Thyroid gland (tissue), 4 donors: ENCODE data around the gene LZTS2. TPM values are rescaled to one million over a fixed set of nuclear protein-coding genes. Genes with fewer than 3 reads are reported as not detected.

Experiments
- DNase-seq, 2 donors: peaks; one replicate each; pipeline ENCODE4 v3.0.0-alpha.2; 2019
- H3K27ac ChIP-seq, 3 donors: fragments of 200-600 bp; sonication (generic); 1 replicate in 2 of 3; 2 replicates in 1 of 3; pipeline ENCODE4 v1.5.1; 2016 to 2019; ENCODE audit warnings: mild to moderate bottlenecking in 1 of 3, moderate library complexity in 1 of 3
- H3K27me3 ChIP-seq: fragments of 200-600 bp; sonication (generic); one replicate; pipeline ENCODE4 v1.5.1; 2019
- H3K36me3 ChIP-seq, 2 donors: fragments of 200-600 bp; sonication (generic); one replicate each; pipeline ENCODE4 v1.5.1; 2016 to 2019
- H3K4me1 ChIP-seq, 2 donors: fragments of 200-600 bp; sonication (generic); one replicate each; pipeline ENCODE4 v1.5.1; 2017 to 2019
- H3K4me3 ChIP-seq, 3 donors: fragments of 200-600 bp; sonication (generic); replicated peaks in 1 of 3; 1 replicate in 2 of 3; 2 replicates in 1 of 3; pipeline ENCODE4 v1.5.1; 2016; ENCODE audit warnings: mild to moderate bottlenecking in 1 of 3
- H3K9me3 ChIP-seq: fragments of 200-600 bp; sonication (generic); one replicate; pipeline ENCODE4 v1.5.1; 2017
- POLR2A ChIP-seq, 2 donors: fragments of 450-650 bp; IDR thresholded peaks; one replicate each; pipeline ENCODE4 v1.6.1; 2017; ENCODE audit warnings: antibody characterized with exemption in 2 of 2, mild to moderate bottlenecking in 2 of 2, moderate library complexity in 1 of 2
- WGBS, 2 donors: methylation state at CpG; one replicate each; pipeline ENCODE4 v1.1.5; 2017; 5-methylcytosine and 5-hydroxymethylcytosine counted together
- intact Hi-C: fragments of 100-400 bp; cut with DNase I; formaldehyde crosslinking; loops from one replicate; pipeline ENCODE4 v1.15.1; 2023
- total RNA-seq, 4 donors: library from RNA; depleted of rRNA; stranded (reverse); fragments of >200 nt; gene quantifications; one replicate each; pipeline ENCODE4 v1.2.3, GENCODE V29; 2016
- TF ChIP-seq, protein P1 (sequence below), 6 experiments: fragments of 200-600 bp in 3 of 6; fragments of 450-650 bp in 3 of 6; sonication (generic) in 3 of 6; IDR thresholded peaks; one replicate each; pipeline ENCODE4 v1.5.1; 2016 to 2019; ENCODE audit warnings: antibody characterized with exemption in 6 of 6, mild to moderate bottlenecking in 2 of 6, inconsistent platforms in 1 of 6, moderate library complexity in 1 of 6

LZTS2 gene
- total RNA-seq, 4 donors from 2014 or later = 75.4 to 107 (median 88.1) TPM

DNA sequence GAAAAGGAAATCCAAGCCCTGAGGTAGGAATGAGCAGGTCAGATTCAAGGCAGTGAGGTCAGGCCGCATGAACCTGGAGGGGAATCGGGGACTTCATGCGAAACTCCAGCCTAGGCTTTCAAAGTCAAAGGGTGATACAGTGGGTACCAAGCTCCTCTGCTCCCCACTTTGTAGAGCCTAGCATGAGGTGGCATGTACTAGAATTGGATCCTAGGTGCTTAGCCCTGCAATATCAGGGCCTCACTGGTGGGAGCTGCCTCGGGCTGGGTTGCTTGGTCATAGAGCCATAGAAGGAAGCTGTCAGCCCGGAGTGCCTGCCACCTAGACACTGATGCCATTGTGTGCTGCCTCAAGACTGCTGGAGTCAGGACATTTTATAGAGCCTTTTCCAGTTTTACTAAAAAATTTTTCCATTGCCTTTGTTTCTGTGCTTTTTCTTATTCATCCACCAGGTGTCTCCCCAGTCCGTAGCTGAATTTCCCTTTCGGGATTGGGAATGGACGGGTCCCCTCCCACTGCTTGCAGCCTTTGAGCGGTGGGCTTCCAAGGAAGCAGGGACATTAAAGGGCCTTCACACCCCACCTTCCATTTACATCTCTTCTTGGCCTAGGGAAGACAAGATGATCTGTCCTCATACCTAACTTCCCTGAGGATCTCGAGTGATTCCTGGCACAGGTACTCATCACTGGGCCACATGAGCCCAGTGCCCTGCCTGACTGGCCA lies 5.5 kb upstream of the LZTS2 start:
- H3K36me3 ChIP-seq = peaks cover 0 to 18% of the 10 kb centered on the region in 2 donors
- H3K9me3 ChIP-seq = no peaks in the 10 kb centered on the region
- peak in 1 of 2 donors; percentile 33 for DNase-seq
- no peak overlapping the region for H3K4me3 ChIP-seq
- 55 to 61% methylated on average over 9 to 10 of the region's 10 CpGs for WGBS, 2 donors
- intact Hi-C loops = loop anchor here (2.0 kb wide), 1 partner anchor 19 kb away; no protein-coding TSS in a partner anchor
- H3K4me1 ChIP-seq = peaks cover 12 to 15% of the 10 kb centered on the region in 2 donors
- H3K27me3 ChIP-seq = no peaks in the 10 kb centered on the region
- H3K27ac ChIP-seq = no peak overlapping the region
- TF ChIP-seq, protein P1, sequence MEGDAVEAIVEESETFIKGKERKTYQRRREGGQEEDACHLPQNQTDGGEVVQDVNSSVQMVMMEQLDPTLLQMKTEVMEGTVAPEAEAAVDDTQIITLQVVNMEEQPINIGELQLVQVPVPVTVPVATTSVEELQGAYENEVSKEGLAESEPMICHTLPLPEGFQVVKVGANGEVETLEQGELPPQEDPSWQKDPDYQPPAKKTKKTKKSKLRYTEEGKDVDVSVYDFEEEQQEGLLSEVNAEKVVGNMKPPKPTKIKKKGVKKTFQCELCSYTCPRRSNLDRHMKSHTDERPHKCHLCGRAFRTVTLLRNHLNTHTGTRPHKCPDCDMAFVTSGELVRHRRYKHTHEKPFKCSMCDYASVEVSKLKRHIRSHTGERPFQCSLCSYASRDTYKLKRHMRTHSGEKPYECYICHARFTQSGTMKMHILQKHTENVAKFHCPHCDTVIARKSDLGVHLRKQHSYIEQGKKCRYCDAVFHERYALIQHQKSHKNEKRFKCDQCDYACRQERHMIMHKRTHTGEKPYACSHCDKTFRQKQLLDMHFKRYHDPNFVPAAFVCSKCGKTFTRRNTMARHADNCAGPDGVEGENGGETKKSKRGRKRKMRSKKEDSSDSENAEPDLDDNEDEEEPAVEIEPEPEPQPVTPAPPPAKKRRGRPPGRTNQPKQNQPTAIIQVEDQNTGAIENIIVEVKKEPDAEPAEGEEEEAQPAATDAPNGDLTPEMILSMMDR (IDR thresholded peaks at IDR 0.05) = peak; percentile 22 to 86 (median 60)
- no peak for TF ChIP-seq POLR2A (IDR thresholded peaks at IDR 0.05)

DNA sequence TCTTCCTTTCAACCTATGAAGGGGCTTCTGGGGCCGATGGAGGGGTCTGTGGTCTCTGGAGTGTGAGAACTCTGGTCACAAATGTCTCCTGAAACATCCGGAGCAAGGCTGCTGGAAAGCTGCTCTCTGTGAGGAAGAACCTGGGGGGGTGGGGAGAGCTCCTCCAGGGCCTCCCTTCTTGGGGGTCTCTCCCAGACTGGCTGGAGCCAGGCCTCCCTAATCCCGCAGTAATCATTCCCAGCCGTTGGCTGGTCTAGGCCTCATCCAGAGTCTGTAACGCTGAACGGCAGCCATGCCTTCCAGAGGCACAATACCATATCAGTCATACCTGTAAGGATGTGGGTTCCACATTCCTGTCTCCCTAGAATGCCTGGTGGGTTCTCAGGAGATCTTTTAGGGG lies 4.4 kb upstream of the LZTS2 start:
- Histone ChIP-seq H3K4me3 (no peak overlapping the region), H3K4me1 (peaks cover 12 to 15% of the 10 kb centered on the region in 2 donors), H3K27ac (no peak overlapping the region), H3K9me3 (no peaks in the 10 kb centered on the region), H3K36me3 (peaks cover 0 to 18% of the 10 kb centered on the region in 2 donors), H3K27me3 (no peaks in the 10 kb centered on the region)
- DNase-seq = no peak
- intact Hi-C loops = loop anchor here (2.0 kb wide), 1 partner anchor 18 kb away; no protein-coding TSS in a partner anchor
- TF ChIP-seq, protein P1 (IDR thresholded peaks at IDR 0.05) = no peak
- WGBS, 2 donors = 56 to 62% methylated on average over 2 to 6 of the region's 6 CpGs

DNA sequence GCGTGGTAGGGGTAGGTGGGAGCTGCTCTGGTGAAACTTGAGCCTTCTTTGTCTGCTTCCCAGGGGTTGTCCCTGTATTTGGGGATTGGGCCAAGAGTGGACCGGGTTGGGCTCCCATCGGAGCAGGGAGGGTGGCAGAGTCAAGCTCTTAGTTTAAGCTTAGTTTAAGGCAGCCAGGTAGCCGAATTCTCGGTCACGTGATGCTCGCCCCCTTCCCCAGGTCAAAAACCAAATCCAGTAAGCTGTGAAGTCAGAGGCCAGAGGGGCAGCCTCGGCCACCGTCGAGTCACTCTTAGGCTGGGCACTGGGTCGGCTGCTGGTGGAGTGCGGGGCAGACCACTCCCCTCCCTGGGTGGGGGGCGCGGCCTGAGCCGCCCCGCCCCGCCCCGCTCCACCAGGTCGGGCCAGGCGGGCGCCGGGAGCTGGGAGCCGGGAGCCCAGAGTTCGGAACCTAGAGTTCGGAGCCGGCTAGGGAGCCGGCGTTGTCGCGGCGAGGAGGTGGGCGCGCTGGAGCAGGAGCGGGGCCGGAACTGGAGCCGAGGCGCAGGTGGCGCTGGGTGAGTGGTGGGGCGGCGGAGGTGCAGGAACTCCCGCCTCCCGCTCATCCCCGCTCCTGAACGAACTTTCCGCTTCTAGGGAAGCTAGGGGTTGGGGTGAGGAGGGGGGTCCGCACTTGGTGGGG lies 2.8 kb upstream of the LZTS2 start:
- WGBS, 2 donors = 3 to 7% methylated on average over 15 to 28 of the region's 46 CpGs
- intact Hi-C loops = no loop called here
- Histone ChIP-seq H3K9me3 (no peaks in the 10 kb centered on the region), H3K4me3 (peak overlapping the region; percentile 59 to 67 (median 62)), H3K36me3 (peaks cover 0 to 5% of the 10 kb centered on the region in 2 donors), H3K27me3 (no peaks in the 10 kb centered on the region), H3K4me1 (peaks cover 28 to 29% of the 10 kb centered on the region in 2 donors), H3K27ac (peak overlapping the region; percentile 99 to 100 (median 99))
- peak; percentile 64 to 66 for DNase-seq
- TF ChIP-seq, protein P1 (IDR thresholded peaks at IDR 0.05) = peak in 1 of 6 experiments; percentile 30
- peak; percentile 20 to 76 for TF ChIP-seq POLR2A (IDR thresholded peaks at IDR 0.05)

DNA sequence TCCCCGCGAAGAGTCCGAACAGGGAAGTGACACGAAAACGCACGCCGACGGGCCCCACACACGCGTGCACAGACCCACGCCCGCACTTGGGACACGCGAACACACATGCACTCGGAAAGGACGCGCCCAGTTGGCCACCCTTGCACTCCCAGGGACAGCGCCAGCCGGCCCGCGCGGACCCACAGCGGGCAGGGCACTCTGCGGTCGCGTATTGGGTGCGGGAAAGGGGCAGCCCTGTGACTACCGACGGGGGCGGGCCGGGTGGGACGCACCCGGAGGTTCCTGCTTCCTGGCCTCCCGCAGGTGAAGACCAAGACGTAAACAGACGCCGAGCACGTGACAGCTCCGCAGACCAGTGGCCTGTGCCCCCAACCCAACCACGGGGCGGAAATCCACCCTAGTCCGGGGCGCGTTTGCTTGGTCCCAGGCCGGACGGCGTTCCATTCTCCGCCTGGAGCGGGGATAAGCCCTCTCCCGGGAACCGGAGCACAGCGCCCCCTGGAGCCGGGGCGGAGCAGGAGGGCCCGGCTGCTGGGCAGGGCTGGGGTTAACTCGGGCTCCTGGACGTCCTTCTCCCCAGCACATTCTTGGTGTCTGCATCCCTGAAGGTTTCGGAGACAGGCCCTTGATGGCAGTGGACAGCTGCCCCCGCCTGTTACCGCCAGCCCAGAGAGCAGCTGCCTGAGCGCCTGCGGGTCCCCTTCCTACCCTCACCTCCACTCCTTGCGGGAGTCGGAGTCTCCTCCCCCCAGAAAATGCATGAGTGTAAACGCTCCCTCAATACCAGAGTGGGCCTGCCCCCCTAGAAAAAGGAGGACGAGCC lies 2.0 kb upstream of the LZTS2 start:
- intact Hi-C loops = no loop called here
- Histone ChIP-seq H3K4me1 (peaks cover 29 to 37% of the 10 kb centered on the region in 2 donors), H3K4me3 (peak overlapping the region; percentile 59 to 67 (median 62)), H3K27ac (peak overlapping the region; percentile 99 to 100 (median 99)), H3K9me3 (no peaks in the 10 kb centered on the region), H3K36me3 (peaks cover 0 to 5% of the 10 kb centered on the region in 2 donors), H3K27me3 (no peaks in the 10 kb centered on the region)
- peak; percentile 36 to 51 for TF ChIP-seq POLR2A (IDR thresholded peaks at IDR 0.05)
- TF ChIP-seq, protein P1 (IDR thresholded peaks at IDR 0.05) = peak; percentile 33 to 87 (median 79)
- peak; percentile 69 to 75 for DNase-seq
- 0% methylated on average over 13 to 24 of the region's 66 CpGs for WGBS, 2 donors
